Spinal cord (tissue), 10 donors: ENCODE results near the gene TMEM272. TPM values are rescaled to one million over a fixed set of nuclear protein-coding genes. Genes with fewer than 3 reads are reported as not detected.

ENCODE experiments used
- DNase-seq, 6 donors: peaks; one replicate each; pipeline versions ENCODE4 v3.0.0 to v3.0.0-alpha.2; 2013 to 2015; ENCODE audit warnings: low spot score in 6 of 6, low read depth in 4 of 6
- H3K27ac ChIP-seq: one replicate; pipeline ENCODE4 v1.5.1; 2013; ENCODE audit warnings: low read depth, low read length, control low read depth
- H3K27me3 ChIP-seq: one replicate; pipeline ENCODE4 v1.6.1; 2013; ENCODE audit warnings: low read length; ENCODE audit not compliant: control insufficient read depth, insufficient read depth
- H3K36me3 ChIP-seq: one replicate; pipeline ENCODE4 v1.6.1; 2013; ENCODE audit warnings: low read length; ENCODE audit not compliant: control insufficient read depth, insufficient read depth
- H3K4me1 ChIP-seq: one replicate; pipeline ENCODE4 v1.6.1; 2013; ENCODE audit warnings: low read length; ENCODE audit not compliant: control insufficient read depth, insufficient read depth
- H3K4me3 ChIP-seq: one replicate; pipeline ENCODE4 v1.5.1; 2013; ENCODE audit warnings: low read depth, low read length, control low read depth
- H3K9me3 ChIP-seq: one replicate; pipeline ENCODE4 v1.6.1; 2013; ENCODE audit warnings: low read length; ENCODE audit not compliant: control insufficient read depth, insufficient read depth
- WGBS: methylation state at CpG from one replicate; pipeline ENCODE4 v1.1.5; 2013; ENCODE audit warnings: missing lambda C conversion rate; ENCODE audit not compliant: insufficient coverage; 5-methylcytosine and 5-hydroxymethylcytosine counted together
- polyA plus RNA-seq, 2 donors: library from polyadenylated mRNA; unstranded; fragments of 120-200 nt; gene quantifications; one replicate each; pipeline ENCODE4 v1.2.1, GENCODE V29; 2013; ENCODE audit not compliant: insufficient read length in 2 of 2
- total RNA-seq, 2 donors: library from RNA; depleted of rRNA in 1 of 2; stranded (reverse); fragments of 120-200 nt in 1 of 2; fragments of >200 nt in 1 of 2; gene quantifications; one replicate each; pipeline versions ENCODE4 v1.2.3 to v1.2.4, GENCODE V29; 2013 to 2014
- donor health status: healthy.

The TMEM272 gene
- total and polyA plus RNA-seq, 4 donors = 0.50 to 2.2 (median 1.2) TPM

DNA sequence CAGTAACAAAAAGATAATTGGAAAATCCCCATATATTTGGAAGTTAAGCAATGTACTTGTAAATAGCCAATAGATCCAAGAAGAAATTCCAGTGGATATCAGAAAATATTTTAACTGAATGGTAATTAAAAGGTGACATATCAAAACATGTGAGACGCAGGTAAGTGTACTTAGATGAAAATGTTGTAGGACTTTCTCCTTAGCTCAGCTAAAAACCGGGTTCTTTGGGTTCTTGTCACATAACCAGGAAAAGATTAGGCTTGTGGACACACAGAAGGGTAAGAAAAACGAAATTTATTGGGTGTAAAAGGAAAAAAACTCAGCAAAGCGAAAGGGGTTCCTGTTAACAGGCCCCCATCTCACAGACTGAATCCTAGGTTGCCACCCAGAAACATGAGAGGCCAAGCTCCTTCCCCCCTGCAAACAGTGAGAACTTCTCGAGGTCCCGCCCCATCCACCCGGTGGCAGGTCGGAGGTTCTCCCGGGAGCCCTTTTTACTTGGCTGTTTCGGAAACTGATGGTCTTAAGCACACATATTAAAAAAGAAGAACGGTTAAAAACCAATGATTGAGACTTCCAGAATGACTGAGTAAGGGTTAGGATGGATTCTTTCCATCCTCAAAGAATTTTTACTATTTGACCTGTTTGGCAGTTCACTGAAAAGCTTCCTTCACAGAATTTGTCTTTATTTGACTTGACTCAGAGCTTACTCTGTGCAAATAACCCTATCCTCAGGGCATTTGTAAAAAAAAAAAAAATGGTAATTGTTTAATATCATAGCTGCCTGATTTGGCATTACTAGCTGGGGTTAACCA lies 13.7 kb upstream of the TMEM272 start:
- Histone ChIP-seq H3K27ac (no peak overlapping the region), H3K4me1 (no peaks in the 10 kb centered on the region), H3K36me3 (no peaks in the 10 kb centered on the region), H3K9me3 (no peaks in the 10 kb centered on the region), H3K4me3 (no peak overlapping the region), H3K27me3 (no peaks in the 10 kb centered on the region)
- no peak for DNase-seq
- 62% methylated on average over 6 of the region's 11 CpGs for WGBS

DNA sequence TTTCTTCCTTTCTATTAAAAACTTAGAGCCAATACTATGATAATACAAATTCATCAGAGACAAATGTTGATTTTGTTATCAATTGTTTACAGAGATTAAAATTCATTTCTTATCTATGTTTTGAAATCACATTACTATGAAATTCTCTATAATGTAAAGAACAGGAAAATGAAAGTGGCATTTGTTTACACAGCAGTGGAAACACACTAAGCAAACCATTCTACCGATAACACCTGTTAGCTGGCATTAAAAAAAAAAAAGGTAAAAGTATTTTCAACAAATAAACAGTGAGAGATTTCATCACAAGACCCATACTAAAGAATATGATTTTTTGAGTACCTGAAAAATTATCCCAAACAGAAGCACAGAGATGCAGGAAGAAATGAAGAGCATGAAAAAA lies 12.0 kb upstream of the TMEM272 start:
- H3K36me3 ChIP-seq = no peaks in the 10 kb centered on the region
- no peaks in the 10 kb centered on the region for H3K9me3 ChIP-seq
- no peaks in the 10 kb centered on the region for H3K27me3 ChIP-seq
- no CpG with 5 or more reads among the region's 1 CpG for WGBS
- no peaks in the 10 kb centered on the region for H3K4me1 ChIP-seq
- no peak for DNase-seq
- H3K4me3 ChIP-seq = no peak overlapping the region
- H3K27ac ChIP-seq = no peak overlapping the region

DNA sequence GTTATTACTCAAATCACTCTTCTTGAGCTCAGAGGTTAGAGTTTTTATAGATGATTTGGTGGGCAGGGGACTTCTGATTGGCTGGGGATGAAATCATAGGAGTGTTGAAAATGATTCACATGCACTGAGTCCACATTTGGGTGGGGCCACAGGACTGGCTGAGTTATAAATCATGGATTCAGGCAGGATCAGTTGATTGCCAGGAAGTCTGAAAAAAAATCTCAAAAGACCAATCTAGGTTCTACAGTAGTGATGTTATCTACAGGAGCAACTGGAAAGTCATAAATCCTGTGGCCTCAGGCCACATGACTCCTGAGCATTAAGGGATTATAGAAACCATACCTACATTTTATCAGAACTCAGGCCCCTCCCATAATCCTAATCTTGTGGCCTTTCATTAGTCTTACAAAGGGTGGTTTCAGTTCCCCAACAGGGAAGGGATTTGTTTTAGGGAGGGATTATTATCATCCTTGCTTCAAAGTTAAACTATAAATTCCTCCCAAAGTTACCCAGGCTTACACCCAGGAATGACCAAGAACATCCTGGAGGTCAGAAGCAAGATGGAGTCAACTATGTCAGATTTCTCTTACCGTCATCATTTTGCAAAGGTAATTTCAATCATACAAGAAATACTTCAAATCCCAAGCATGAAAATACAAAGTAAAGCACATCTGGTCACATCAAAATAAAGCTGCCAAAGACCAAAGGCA lies 11.2 kb upstream of the TMEM272 start:
- Histone ChIP-seq H3K4me1 (no peaks in the 10 kb centered on the region), H3K9me3 (no peaks in the 10 kb centered on the region), H3K36me3 (no peaks in the 10 kb centered on the region), H3K4me3 (no peak overlapping the region), H3K27me3 (no peaks in the 10 kb centered on the region), H3K27ac (no peak overlapping the region)
- 100% methylated on average over 1 of the region's 1 CpG for WGBS
- no peak for DNase-seq

DNA sequence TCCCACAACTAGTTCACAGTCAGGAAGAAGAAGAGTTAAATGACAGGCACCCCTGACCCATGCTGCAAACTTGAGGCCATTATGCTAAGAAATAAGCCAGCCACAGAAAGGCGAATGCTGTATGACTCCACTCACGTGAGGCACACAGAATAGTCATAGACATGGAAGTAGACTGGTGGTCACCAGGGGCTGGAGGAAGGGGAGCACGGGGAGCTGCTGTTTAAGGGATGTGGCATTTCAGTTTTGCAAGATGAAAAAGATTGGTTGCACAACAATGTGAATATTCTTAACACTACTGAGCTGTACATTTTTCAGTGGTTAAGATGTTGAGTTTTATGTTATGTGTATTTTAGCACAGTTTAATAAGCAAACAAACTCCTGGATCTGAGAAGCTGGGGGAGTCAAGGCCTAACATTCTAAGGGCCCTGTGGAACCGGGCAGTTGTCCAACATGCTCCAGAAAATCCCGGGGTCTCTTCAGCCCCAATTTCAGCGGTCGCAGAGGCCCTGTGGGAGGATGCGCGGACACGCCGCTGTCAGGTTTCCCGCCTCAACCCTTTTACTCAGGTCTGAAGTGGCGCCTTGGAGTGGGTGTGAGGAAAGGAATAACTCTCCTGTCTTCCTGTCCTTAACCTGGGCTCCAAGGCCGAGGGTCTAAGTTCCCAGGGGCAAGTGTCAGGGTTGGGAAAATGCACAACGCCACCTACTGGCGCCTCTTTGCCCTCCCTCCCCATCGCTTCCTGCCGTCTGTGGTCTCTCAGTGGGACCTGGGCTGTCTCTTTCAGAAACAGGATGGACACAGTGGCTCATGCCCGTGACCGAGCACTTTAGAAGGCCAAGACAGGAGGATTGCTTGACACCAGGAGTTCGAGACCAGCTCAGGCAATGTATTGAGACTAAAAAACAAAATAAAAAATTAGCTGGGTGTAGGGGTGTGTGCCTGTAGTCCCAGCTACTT lies 4.4 kb upstream of the TMEM272 start:
- H3K27ac ChIP-seq = no peak overlapping the region
- WGBS = 65% methylated on average over 17 of the region's 21 CpGs
- H3K9me3 ChIP-seq = no peaks in the 10 kb centered on the region
- no peak overlapping the region for H3K4me3 ChIP-seq
- peaks cover 8% of the 10 kb centered on the region for H3K4me1 ChIP-seq
- H3K36me3 ChIP-seq = no peaks in the 10 kb centered on the region
- DNase-seq = no peak
- no peaks in the 10 kb centered on the region for H3K27me3 ChIP-seq

DNA sequence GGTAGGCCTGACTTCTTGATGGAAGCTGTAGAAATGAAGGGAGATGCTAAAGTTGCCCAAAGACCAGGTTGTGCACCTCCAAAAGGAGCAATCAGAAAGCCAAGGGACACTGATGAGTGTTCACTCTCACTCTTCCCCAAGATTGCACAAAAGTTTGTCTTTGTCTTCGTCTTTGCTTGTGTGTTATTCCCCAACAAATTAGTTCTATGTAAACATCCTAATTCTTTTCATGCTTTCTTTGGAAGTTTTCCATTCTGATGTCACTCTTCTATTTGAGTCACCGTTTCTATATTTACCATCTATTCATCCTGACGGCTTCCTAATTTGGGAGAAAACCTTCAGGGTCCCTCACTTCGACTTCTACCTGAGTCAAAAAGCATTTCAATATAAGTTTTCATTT lies 3.7 kb upstream of the TMEM272 start:
- Histone ChIP-seq H3K9me3 (no peaks in the 10 kb centered on the region), H3K4me1 (peaks cover 8% of the 10 kb centered on the region), H3K4me3 (no peak overlapping the region), H3K27me3 (no peaks in the 10 kb centered on the region), H3K27ac (no peak overlapping the region), H3K36me3 (no peaks in the 10 kb centered on the region)
- WGBS = 46% methylated on average over 2 of the region's 4 CpGs
- DNase-seq = no peak

DNA sequence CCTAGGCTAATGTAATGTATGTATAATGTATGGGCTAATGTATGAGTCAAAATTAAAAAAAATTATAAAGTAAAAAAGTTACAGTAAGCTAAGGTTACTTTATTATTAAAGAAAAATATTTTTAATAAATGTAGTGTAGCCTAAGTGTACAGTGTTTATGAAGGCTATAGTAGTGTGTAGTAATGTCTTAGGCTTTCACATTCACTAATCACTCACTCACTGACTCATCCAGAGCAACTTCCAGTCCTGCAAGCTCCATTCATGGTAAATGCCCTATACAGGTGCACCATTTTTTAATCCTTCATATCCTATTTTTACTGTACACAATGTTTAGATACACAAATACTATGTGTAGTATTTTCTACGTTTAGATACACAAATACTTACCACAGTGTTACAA lies 1.8 kb upstream of the TMEM272 start:
- no peak for DNase-seq
- Histone ChIP-seq H3K4me3 (no peak overlapping the region), H3K27ac (no peak overlapping the region), H3K27me3 (no peaks in the 10 kb centered on the region), H3K9me3 (no peaks in the 10 kb centered on the region), H3K4me1 (peaks cover 8% of the 10 kb centered on the region), H3K36me3 (no peaks in the 10 kb centered on the region)
- WGBS = no CpG with 5 or more reads among the region's 1 CpG

DNA sequence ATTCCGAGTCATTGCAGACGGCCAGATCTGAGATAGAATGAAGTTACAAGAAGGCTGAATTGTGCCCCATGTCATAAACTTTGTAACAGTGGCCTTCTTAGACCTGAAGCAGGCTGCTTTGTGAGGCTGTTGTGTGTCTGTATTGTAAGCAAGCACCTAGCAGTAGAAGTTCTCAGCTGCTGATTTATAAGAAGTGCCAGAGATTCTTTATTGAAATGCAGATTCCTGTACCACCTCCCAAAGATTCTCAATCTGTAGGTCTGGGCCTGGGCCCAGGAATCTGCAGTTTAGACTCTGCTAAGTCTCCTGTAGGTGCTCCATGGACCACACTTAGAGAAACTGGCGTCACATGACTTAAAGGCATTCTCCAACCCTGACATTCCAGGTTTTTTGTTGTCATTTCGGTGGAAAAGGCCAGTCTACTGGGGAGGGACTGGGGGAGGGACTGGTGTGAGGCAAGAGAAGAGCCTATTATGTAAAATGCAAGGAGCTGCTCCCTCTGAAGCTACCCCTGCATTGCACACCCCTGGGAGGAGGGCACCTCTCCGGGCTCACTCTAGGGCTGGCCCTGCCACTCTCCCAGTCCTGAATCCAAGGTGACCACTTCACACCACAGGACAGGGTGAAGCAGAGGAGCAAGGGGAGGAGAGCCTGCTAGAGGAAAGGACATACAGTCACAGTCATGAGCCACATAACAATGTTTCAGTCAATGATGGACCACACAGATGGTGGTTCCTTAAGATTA lies 769 bp upstream of the TMEM272 start:
- Histone ChIP-seq H3K9me3 (no peaks in the 10 kb centered on the region), H3K4me1 (peaks cover 8% of the 10 kb centered on the region), H3K27ac (no peak overlapping the region), H3K4me3 (peak overlapping the region; percentile 19), H3K36me3 (no peaks in the 10 kb centered on the region), H3K27me3 (no peaks in the 10 kb centered on the region)
- 81% methylated on average over 2 of the region's 5 CpGs for WGBS
- no peak for DNase-seq

DNA sequence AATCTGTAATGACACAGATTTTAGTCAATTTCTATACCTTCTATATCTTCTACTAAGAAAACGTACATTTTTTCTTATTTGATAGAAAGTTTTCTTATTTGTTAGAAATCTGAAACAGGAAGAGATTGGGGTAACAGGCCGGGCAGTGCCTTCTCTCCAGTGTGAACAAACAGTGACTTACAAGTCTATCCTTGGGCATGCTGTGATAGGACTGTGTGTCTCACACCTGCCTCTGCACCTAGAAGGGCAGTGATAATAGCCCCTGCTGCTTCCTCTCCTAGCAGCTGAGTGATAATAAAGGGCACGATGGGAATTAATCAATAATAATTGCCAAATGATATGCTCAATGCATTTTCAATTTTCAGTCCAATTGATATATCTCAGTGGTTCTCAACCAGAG lies 1.4 kb downstream of the TMEM272 start:
- no peak overlapping the region for H3K4me3 ChIP-seq
- no peak for DNase-seq
- peaks cover 8% of the 10 kb centered on the region for H3K4me1 ChIP-seq
- H3K9me3 ChIP-seq = no peaks in the 10 kb centered on the region
- no peaks in the 10 kb centered on the region for H3K36me3 ChIP-seq
- H3K27ac ChIP-seq = no peak overlapping the region
- 83% methylated on average over 1 of the region's 3 CpGs for WGBS
- no peaks in the 10 kb centered on the region for H3K27me3 ChIP-seq

DNA sequence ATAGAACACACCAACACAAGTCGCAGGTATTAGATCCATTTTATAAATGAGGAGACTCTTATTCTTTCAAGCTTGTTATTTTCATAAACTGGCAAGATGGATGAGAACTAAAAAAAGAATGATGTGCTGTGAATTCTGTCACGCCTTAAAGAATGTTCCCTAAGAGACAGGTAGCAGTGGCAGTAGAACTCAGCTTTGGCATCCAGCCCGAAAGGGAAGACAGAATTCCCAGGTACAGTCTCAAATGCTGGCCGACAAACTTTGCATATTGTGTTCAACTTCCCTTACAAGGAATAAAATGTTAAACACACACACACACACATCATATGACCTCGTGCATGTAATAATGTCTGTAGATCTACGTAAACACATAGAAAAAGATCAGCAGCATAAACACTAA lies 3.2 kb downstream of the TMEM272 start:
- Histone ChIP-seq H3K4me1 (peaks cover 8% of the 10 kb centered on the region), H3K27ac (no peak overlapping the region), H3K36me3 (no peaks in the 10 kb centered on the region), H3K9me3 (no peaks in the 10 kb centered on the region), H3K4me3 (no peak overlapping the region), H3K27me3 (no peaks in the 10 kb centered on the region)
- DNase-seq = no peak
- 88% methylated on average over 1 of the region's 6 CpGs for WGBS
